NCI-H2081 (cell line): ENCODE results near the gene OOEP.

Experiments used
- DNase-seq, 2 experiments: peaks; one replicate each; lab custom pipeline; 2025; lab: John Stamatoyannopoulos, UW

OOEP gene

DNA sequence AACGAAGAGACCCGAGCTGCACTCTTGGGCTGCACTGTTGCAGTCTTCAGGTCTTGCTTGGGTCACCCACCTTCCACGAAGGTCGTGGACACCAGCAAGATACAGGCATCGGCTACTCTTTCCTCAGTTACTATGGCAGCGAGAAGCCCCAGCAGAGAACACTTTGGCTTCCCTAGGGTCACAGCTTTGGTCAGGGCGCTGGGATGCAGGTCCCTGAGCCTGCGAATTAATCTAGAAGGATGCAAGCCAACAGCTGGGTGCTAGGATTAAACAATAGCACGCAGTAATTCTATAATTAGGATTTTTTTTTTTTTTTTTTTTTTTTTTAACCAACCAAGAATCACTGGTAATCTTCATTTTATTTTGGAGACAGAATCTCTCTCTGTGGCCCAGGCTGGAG is 5.1 kb downstream of the OOEP start:
- DNase-seq: no peak

DNA sequence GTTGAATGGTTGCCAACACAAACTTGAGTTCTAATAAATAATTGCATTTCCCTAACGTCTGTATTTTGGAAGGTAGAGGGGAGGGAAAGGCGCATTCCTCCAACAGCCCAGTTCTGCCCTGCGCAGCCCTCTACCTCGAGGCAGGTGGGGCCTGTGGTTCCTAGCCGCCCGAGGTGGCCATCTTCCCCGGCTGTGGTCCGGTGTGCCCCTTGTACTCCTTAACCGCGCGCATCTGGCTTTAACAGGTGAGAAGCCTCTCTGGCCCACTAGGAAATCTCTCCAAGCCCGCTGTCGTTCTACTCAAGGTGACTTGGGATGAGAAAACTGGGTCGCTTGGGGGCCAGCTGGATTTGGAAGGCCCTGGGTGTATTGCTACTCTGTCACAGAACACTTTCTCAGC is 5.6 kb downstream of the OOEP start:
- DNase-seq: no peak

DNA sequence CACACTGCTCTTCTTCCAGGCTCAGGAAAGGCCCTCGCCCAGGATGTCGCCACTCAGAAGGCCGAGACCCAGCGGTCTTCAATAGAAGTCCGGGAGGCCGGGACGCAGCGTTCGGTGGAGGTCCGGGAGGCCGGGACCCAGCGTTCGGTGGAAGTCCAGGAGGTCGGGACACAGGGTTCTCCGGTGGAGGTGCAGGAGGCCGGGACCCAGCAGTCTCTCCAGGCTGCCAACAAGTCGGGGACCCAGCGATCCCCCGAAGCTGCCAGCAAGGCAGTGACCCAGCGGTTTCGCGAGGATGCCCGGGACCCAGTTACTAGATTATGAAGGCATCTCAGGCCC is 6.2 kb downstream of the OOEP start:
- no peak for DNase-seq

DNA sequence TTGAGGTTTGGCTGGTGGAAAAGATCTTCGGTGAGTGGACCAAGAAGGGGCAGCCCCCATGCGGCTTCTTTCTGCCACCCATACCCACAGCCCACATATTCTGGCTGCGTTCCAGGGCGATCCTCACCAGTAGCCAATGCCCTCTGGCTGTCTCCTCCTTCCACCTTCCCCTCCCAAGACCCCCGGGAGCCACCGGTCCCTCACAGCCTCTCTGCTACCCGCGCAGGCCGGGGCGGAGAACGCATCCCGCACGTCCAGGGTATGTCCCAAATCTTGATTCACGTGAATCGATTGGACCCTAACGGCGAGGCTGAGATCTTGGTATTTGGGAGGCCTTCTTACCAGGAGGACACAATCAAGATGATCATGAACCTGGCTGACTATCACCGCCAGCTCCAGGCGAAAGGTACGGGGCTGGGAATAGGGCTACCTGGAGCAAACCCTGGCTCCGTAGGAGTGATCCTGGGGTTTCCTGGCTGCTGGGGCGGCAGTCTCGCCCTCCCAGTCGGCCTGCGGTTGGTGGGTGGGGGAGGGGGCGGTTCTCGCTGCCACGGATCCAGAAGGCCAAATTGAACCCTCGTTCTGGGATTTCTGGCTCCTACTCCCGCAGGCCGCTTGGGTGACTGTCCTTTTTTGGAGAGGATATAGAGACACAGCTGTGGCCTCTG is 6.7 kb downstream of the OOEP start:
- DNase-seq: no peak

DNA sequence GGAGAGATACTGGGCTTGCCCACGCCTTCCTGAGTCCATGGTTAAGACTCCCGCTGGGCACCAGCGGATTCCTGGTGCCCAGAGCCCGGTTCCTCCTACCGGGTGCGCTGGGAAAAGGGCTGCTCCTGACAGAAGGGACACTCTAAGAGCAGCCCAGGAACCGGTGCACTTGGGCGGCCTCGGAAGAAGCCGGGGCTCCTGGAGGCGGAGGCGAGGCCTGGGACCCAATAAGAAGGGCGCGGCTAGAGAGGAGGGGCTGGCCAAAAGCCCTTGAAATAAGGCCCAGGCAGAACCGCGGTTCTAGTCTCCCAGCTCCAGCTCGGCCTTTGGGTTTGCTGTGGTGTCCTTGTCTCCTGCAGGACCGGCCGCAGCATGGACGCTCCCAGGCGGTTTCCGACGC is 7.3 kb downstream of the OOEP start, which contains the start of gene KHDC3L:
TSS of gene KHDC3L (plus strand) at position 301 of the 400 bp plus-strand sequence. CDS start at position 373, 72 bp downstream.
- DNase-seq: no peak

DNA sequence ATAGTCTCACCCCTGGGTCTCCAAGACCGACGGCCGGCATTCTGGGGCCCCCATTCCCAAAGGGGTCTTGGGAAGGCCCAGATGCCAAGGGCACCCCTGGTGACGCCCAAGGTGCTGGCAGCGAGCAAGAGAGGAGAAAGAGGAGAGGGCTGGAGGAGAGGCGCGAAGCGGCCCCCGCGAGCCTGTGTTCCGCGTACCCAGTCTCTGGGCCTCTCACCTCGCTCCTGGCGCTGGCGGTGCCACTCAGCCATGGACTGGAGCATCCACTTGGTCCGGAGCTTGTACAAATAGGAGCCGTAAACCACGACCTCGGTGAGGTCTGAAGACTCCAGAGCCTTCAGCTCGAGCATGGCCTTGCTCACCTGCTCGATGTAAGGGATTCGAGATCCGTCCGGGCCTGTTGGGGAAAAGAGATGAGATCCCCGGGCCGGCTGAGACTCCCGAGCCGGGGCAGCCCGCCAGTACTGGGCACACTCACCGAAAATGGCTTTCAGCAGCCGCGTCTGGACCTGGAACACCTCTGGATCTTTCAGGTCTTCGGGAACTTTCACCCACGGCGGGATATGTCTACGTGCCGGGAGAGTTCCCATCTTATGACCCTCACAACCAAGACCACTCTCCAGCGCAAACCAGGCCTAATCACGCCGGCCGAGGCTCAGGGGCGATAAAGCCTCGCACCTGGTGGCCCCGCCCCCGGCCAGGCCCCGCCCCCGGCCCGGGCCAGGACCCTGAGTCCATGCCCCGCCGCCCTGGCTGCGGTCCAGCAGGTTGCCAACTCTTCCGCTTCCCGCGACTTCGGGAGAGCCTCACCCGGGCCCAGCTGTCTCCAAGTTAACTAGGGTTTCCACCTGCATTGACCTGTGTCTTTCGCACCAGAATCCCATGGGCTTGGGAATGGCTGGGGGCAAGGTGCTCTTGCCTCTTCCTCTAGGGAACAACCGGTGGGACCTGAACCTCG is 15.8 kb downstream of the OOEP start, which contains the start of gene DPPA5:
TSS of gene DPPA5 (minus strand) at position 641 of the 958 bp plus-strand sequence. CDS start at position 590, 51 bp downstream.
- no peak for DNase-seq

DNA sequence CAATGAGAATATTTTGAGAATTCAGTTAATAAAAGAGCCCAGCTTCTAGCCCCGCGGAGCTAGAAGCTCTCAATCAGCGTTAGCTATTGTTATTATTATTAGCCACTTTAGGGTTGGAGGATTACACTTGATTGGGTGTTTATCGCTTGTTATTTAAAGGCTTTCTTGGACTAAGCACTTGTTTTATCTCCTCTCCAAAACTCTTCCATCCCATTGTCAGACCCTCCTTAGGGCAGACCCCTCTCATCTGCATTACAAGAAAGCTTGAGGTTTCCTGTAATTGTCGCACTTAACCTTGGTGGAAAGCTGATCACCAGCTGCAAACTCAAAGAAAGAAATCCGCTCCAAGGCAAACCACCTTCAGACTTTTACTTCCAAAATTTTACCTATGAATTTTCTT is 20.4 kb downstream of the OOEP start:
- no peak for DNase-seq

DNA sequence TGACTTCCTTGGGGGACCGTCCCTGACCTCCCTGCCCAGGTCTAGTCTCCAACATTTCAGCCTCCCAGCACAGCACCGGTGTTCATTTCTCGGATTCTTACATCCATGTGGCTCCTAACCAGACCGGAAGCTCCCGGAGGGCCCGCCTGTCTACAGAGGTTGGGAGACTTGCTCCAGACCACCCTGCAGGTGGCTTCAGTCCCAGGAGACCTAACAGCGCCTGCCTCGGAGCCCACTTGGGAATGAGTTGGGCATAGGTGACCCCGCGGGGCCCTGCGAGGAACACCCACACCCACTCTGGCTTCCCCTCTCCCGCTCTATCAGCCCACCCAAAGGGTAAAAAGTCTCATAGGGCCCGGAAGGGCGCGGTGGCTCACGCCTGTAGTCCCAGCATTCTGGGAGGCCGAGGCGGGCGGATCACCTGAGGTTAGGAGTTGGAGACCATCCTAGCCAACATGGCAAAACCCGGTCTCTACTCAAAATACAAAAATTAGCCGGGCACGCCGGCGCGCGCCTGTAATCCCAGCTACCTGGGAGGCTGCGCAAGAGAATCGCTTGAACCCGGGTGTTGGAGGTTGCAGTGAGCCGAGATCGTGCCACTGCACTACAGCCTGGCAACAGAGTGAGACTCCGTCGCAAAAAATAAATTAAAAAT is 21.0 kb downstream of the OOEP start:
- DNase-seq: no peak

DNA sequence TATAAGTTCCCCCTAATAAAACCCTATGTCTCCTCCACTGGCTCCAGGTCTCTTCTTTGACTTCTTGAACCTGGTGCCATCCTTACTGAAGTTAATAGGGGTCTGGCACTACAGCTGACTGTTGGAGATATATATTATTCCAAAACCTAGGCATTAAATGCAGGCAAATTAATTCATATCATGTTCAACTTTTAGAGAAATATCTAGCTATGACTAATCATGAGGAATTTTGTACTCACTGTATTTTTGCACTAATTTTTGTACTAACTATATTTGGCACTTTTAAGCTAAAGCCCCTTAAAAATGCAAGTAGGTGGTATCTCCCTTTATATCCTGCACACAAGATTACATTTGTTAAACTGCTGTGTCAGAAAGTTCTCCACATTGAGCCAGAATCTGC is 26.5 kb downstream of the OOEP start:
- no peak for DNase-seq

DNA sequence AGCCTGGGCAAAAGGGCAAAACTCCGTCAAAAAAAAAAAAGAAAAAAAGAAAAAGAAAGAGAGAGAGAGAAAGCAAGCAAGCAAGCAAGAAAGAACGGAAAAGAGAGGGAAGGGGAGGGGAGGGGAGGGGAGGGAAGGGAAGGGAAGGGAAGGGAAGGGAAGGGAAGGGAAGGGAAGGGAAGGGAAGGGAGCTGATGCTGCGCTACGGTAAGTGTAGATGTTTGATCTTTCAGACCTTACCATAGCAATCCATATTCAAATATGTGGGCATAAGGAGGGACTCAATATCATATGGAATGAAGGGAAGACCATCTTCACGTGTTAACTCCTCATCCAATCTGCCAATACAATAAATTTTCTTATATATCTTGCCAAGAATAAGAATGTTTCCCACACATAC is 27.5 kb downstream of the OOEP start:
- DNase-seq: no peak

DNA sequence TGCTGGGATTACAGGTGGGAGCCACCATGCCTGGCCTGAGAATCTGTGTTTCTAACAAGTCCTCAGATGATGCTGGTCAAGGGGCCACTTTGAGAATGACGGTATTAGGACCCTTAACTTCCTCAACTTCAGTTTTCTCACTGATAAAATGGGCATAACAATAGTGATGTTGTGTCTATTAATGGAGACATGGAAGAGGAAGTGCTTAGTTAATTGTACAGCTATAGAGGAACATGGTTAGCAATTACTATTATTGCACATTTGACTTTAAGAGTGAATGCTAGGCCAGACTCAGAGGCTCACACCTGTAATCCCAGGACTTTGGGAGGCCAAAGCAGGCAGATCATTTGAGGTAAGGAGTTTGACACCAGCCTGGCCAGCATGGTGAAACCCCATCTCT is 28.4 kb downstream of the OOEP start:
- DNase-seq: no peak

DNA sequence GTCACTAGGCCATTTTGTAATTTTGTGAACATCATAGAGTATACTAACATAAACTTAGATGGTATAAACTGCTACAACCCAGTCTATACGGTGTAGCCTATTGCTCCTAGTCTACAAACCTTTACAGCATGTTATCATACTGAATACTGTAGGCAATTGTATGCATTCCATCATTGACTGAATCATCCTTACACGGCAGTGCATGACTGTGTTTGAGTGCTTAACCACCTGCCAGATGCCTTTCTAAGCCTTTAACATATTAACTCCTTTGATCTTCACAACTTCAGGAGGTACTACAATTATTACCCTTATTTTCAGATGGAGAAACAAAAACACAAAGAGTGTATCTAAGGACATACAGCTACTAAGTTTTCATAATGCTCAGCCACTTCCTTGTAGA is 29.6 kb downstream of the OOEP start:
- DNase-seq: no peak

DNA sequence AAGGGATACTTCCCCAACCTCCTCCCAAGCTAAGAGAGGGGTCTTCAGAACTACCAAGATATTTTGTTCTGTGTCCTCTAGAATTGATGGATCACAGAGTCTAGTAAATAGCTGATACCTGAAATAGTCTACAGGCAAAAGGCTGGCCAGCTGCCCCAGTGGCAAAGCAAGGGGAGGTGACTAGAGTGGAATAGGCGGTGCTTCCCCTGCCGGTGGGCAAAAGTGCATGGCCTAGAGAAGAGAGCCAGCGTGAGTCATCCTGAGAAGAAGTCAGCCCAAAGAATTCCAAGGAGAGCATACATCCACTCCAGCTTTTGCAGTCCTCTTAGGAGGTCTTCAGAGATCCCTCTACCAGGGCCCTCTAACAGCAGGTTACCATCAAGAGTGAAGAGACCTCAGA is 30.4 kb downstream of the OOEP start:
- DNase-seq: no peak

DNA sequence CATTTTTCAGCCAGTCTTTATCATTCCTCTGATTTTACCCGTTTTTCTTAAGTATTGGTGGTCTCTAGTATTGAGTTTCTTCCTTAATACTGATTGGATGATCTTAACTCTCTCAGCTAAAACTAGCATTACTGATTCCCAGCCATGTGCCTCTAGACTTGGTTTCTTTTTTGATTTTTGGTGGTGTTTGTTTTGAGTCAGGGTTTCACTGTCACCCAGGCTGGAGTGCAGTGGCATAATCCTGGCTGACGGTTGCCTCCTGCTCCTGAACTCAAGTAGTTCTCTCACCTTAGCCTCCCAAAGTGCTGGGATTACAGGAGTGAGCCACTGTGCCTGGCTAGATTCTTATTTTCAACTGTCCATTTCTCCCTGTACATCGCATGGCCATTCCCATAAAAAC is 40.5 kb downstream of the OOEP start:
- no peak for DNase-seq

DNA sequence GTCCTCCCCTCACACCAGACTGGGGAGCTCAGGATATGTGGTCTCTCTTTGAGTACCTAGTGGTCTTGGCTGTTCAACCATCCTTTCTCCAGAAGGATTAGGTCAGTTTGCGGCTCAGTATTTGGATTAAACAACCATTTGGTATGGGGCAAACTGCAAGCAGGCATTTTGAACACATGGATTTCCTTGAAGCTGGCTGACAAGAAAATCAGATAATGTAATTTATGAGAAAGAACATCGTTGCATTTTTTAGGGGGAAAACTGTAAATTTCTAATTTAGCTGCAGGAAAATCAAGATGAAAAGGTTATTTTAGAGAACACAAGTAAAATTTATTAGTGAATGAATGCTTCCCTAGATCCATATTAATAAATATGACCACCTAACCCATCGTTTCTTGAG is 40.9 kb downstream of the OOEP start:
- DNase-seq: no peak

DNA sequence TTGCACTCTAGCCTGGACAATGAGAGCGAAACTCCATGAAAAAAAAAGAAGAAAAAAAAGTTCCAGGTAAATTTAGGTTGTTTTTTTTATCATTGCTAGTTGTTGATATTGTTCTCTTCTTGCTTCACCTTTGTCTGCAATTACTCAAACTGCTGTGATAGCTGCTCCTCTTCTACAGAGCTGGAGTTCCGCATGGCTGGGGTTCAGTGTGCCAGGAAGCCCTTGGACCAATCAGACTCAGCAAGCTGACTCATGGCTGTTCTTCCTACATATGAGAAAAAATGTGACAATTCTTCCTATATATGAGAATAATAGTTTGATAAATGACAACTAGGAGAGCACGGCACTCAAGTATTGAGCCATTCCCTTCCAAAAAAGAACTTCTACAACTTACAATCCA is 44.0 kb downstream of the OOEP start:
- no peak for DNase-seq

DNA sequence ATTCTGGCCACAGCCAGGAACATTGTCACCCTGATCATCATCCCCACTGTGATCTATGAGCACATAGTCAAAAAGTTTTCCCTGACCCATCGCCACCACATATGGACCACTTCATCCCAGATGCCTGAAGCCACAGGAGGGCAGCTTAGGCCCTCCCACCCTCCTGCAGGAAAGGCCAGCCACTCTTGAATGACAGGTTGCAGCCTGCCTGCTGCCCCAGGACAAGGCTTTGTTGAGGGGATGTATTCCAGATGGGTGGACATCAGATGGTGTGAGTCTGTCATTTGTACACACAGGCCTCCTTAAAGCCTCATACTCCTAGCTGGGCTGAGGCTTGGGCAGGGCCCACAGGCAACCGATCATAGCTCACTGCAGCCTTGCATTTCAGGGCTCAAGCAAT is 46.4 kb downstream of the OOEP start:
- DNase-seq: no peak
